Kidney (tissue), 14 donors: ENCODE results near the gene DCLK1. TPM values are rescaled to one million over a fixed set of nuclear protein-coding genes. Genes with fewer than 3 reads are reported as not detected.

Experiments
- DNase-seq, 5 donors: peaks; one replicate each; pipeline ENCODE4 v3.0.0-alpha.2; 2013 to 2020
- FAIRE-seq: peaks from 2 replicates; lab custom pipeline; 2012; peaks lifted over from hg19 to GRCh38; lab: Jason Lieb, UNC
- H3K27ac ChIP-seq, 2 donors: one replicate each; pipeline ENCODE4 v1.7.0; 2013; ENCODE audit warnings: low read depth in 2 of 2, low read length in 2 of 2, inconsistent platforms in 1 of 2
- H3K27me3 ChIP-seq: one replicate; pipeline ENCODE4 v1.7.1; 2013; ENCODE audit warnings: low read length, inconsistent platforms; ENCODE audit not compliant: control insufficient read depth, insufficient read depth
- H3K36me3 ChIP-seq, 3 donors: one replicate each; pipeline versions ENCODE4 v1.7.0 to v1.7.1; 2013; ENCODE audit warnings: low read length in 3 of 3, control low read depth in 1 of 3, inconsistent platforms in 1 of 3; ENCODE audit not compliant: insufficient read depth in 3 of 3, control insufficient read depth in 2 of 3
- H3K4me1 ChIP-seq, 3 donors: one replicate each; pipeline versions ENCODE4 v1.7.0 to v1.7.1; 2013; ENCODE audit warnings: low read length in 3 of 3, inconsistent platforms in 1 of 3, low read depth in 1 of 3; ENCODE audit not compliant: control insufficient read depth in 2 of 3, insufficient read depth in 2 of 3
- H3K4me3 ChIP-seq, 3 donors: one replicate each; pipeline versions ENCODE4 v1.7.0 to v1.8.1; 2013; ENCODE audit warnings: low read length in 3 of 3, control low read depth in 1 of 3, inconsistent platforms in 1 of 3
- H3K9ac ChIP-seq, 3 donors: one replicate each; pipeline versions ENCODE4 v1.7.0 to v1.7.1; 2013; ENCODE audit warnings: low read length in 3 of 3, control low read depth in 1 of 3, inconsistent platforms in 1 of 3
- H3K9me3 ChIP-seq, 3 donors: one replicate each; pipeline versions ENCODE4 v1.7.0 to v1.7.1; 2013; ENCODE audit warnings: low read length in 3 of 3, control low read depth in 1 of 3, inconsistent platforms in 1 of 3; ENCODE audit not compliant: control insufficient read depth in 2 of 3, insufficient read depth in 1 of 3
- intact Hi-C: fragments of 100-400 bp; cut with DNase I; formaldehyde crosslinking; loops from one replicate; pipeline ENCODE4 v1.11.1; 2022
- polyA plus RNA-seq: library from polyadenylated mRNA; stranded (reverse); fragments of 350-450 nt; fragmentation: Illumina TruSeq; extraction: RNeasy Lipid Tissue Mini Kit (QIAGEN cat#74804); gene quantifications from one replicate; pipeline ENCODE4 v1.2.3, GENCODE V29; 2014; ENCODE audit warnings: low read depth, low replicate concordance; ENCODE audit not compliant: insufficient read depth
- total RNA-seq: library from RNA; stranded (reverse); fragmentation: NEBNext Ultra II Directional; extraction: Animal tissue kit (Norgen Biotek cat#: 25700); gene quantifications from one replicate; pipeline ENCODE4 v1.2.1, GENCODE V29; 2021
- TF ChIP-seq, protein P1 (sequence below): IDR thresholded peaks from 3 replicates; pipeline ENCODE4 v1.5.1; 2012; ENCODE audit warnings: mild to moderate bottlenecking, moderate library complexity, borderline replicate concordance; ENCODE audit not compliant: insufficient read depth; ENCODE audit errors: extremely low read depth
- donor health status: control.
- donor health status: control.
- donor health status: control.
- donor health status: control.
- donor health status: control.
- donor health status: DM: yes; HTN: yes; CAD: no.
- donor health status: Normal renal cell carcinoma (clear cell type).

DCLK1 gene
- total and polyA plus RNA-seq, 2 donors from 2014 or later = 0.73 to 8.3 TPM

DNA sequence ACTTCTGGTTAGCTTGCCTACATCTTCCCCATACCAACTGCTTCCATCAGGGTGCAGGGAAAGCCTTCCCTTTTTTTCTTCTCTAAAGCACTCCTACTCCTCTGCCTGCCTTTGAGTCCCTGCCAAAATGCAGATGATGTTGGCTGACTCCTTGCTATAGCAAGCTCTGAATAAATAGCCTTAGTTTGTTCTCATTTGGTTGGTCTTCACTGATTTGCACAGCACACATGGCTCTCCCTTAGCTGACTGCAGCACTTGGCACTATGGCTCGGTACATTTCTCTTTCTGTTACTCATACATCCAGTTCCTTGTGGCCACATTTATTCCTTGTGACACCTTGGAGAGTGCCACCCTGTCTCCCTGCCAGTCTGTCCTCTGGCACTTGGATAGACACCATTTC lies 249.8 kb downstream of the DCLK1 start:
- H3K9me3 ChIP-seq = no peaks in the 10 kb centered on the region
- no peaks in the 10 kb centered on the region for H3K27me3 ChIP-seq
- DNase-seq = peak in 1 of 5 donors; percentile 51
- intact Hi-C loops = no loop called here
- no peak overlapping the region for H3K4me3 ChIP-seq
- TF ChIP-seq, protein P1, sequence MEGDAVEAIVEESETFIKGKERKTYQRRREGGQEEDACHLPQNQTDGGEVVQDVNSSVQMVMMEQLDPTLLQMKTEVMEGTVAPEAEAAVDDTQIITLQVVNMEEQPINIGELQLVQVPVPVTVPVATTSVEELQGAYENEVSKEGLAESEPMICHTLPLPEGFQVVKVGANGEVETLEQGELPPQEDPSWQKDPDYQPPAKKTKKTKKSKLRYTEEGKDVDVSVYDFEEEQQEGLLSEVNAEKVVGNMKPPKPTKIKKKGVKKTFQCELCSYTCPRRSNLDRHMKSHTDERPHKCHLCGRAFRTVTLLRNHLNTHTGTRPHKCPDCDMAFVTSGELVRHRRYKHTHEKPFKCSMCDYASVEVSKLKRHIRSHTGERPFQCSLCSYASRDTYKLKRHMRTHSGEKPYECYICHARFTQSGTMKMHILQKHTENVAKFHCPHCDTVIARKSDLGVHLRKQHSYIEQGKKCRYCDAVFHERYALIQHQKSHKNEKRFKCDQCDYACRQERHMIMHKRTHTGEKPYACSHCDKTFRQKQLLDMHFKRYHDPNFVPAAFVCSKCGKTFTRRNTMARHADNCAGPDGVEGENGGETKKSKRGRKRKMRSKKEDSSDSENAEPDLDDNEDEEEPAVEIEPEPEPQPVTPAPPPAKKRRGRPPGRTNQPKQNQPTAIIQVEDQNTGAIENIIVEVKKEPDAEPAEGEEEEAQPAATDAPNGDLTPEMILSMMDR = no peak
- H3K36me3 ChIP-seq = no peaks in the 10 kb centered on the region
- H3K9ac ChIP-seq = no peak overlapping the region
- peaks cover 0 to 4% (median 0%) of the 10 kb centered on the region in 3 donors for H3K4me1 ChIP-seq
- H3K27ac ChIP-seq = no peak overlapping the region
- no peak for FAIRE-seq

DNA sequence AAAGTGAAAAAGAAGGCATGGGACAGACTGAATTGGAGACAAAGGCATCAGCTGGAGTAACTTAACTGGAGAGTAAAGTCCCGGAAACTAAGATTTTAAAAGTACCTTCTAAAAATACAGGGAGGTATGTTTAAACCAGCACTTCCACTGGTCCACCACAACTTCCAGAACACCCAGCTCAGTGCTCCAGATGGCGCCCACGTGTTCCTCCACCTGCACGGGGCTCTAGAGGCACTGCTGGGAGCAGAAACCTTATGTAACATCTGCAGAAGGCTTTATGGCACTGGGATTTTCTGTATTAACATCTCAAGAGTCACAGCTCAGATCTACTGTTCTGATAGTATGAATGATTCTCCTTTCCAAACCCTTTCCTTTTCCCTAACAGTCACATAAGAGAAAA lies 252.1 kb downstream of the DCLK1 start:
- Histone ChIP-seq H3K4me3 (no peak overlapping the region), H3K27ac (no peak overlapping the region), H3K27me3 (no peaks in the 10 kb centered on the region), H3K4me1 (peaks cover 0 to 4% (median 0%) of the 10 kb centered on the region in 3 donors), H3K36me3 (no peaks in the 10 kb centered on the region), H3K9ac (no peak overlapping the region), H3K9me3 (no peaks in the 10 kb centered on the region)
- FAIRE-seq (no peak), DNase-seq (no peak)
- TF ChIP-seq, protein P1 = no peak
- intact Hi-C loops = no loop called here

DNA sequence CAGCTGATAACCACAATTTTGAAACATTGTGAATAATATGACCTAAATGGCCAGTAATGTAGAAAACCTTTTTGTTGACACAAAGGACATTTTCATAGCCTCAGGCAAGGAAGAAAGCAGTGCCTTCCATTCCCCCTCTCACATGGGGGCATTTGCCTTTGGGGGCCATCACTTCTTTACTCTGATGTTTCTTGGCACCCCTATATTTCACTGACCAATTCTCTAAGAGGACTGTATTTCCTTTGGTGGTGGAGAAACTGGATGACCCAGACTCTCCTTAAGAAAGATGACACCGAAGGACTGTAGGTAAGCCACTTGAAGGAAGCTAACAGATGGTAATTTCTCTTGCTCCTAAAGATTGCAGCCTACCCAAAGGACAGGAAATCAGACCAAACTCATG lies 254.6 kb downstream of the DCLK1 start:
- Histone ChIP-seq H3K9me3 (no peaks in the 10 kb centered on the region), H3K27ac (no peak overlapping the region), H3K4me3 (no peak overlapping the region), H3K9ac (no peak overlapping the region), H3K36me3 (no peaks in the 10 kb centered on the region), H3K4me1 (no peaks in the 10 kb centered on the region), H3K27me3 (no peaks in the 10 kb centered on the region)
- FAIRE-seq = no peak
- TF ChIP-seq, protein P1 = no peak
- DNase-seq = no peak
- intact Hi-C loops = no loop called here

DNA sequence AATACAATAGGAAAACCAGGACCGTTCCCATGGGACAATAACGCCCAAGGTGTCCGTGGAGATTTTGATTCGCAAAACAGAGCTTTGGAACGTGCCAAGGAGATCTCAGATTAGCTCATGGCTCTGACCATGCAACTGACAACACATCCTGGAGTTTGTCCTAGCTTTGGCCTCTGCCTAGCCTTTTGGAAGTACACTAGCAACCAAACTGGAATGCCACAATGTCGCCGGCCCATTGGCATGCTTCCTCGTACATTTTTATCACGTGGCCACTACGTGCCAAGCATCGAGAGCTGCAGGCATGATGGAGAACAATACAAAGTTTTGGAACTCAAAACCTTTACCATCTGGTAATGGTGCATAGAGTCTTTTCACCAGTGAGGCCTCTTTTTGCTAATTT lies 256.5 kb downstream of the DCLK1 start:
- no peaks in the 10 kb centered on the region for H3K36me3 ChIP-seq
- no peaks in the 10 kb centered on the region for H3K4me1 ChIP-seq
- no peak overlapping the region for H3K9ac ChIP-seq
- TF ChIP-seq, protein P1 = no peak
- H3K4me3 ChIP-seq = no peak overlapping the region
- H3K9me3 ChIP-seq = no peaks in the 10 kb centered on the region
- FAIRE-seq (no peak), DNase-seq (no peak)
- H3K27ac ChIP-seq = no peak overlapping the region
- intact Hi-C loops = no loop called here
- no peaks in the 10 kb centered on the region for H3K27me3 ChIP-seq
